Panc1 (cell line): ENCODE measurements around the gene SOD1. TPM values are rescaled to one million over a fixed set of nuclear protein-coding genes. Genes with fewer than 3 reads are reported as not detected.

Source experiments
- ATAC-seq: fragments of 200-7000 bp; cut with Tn5 transposase; 2 replicates; pipeline ENCODE4 v1.9.1; 2020; ENCODE audit warnings: mild to moderate bottlenecking, moderate library complexity
- BruUV-seq: library from RNA; stranded (reverse); fragments of 400-500 nt; replicated peaks from 2 replicates; lab custom pipeline; 2021; lab: Mats Ljungman, UMichigan
- CTCF ChIA-PET: fragments of 300-600 bp; sonication (Branson Sonifier 250); formaldehyde crosslinking; loops from one replicate; lab custom pipeline; 2022; ENCODE audit warnings: antibody characterized with exemption; lab: Charles Lee
- POLR2A ChIA-PET: fragments of 300-600 bp; sonication (Branson Sonifier 250); formaldehyde crosslinking; loops from one replicate; lab custom pipeline; 2022; ENCODE audit warnings: antibody characterized with exemption; lab: Charles Lee
- DNase-seq: peaks from one replicate; pipeline ENCODE4 v3.0.0-alpha.2; 2010; ENCODE audit warnings: low read depth, low spot score
- H3K27ac ChIP-seq: 2 replicates; pipeline ENCODE4 v1.5.1; 2011; ENCODE audit warnings: mild to moderate bottlenecking, low read length, inconsistent platforms
- H3K27me3 ChIP-seq: fragments of 200-500 bp; sonication (Bioruptor generic); 2 replicates; pipeline ENCODE4 v1.6.0; 2014; ENCODE audit warnings: low read length, inconsistent platforms; ENCODE audit not compliant: control insufficient read depth, insufficient read depth
- H3K36me3 ChIP-seq: fragments of 200-500 bp; sonication (Bioruptor generic); 2 replicates; pipeline ENCODE4 v1.5.1; 2014; ENCODE audit warnings: inconsistent platforms, mild to moderate bottlenecking, low read length, moderate library complexity; ENCODE audit not compliant: control insufficient read depth, insufficient read depth
- H3K4me1 ChIP-seq: 2 replicates; pipeline ENCODE4 v1.5.1; 2011; ENCODE audit warnings: inconsistent platforms, mild to moderate bottlenecking, low read length, moderate library complexity; ENCODE audit not compliant: control insufficient read depth, insufficient read depth
- H3K4me3 ChIP-seq, 2 experiments: 2 replicates each; pipeline ENCODE4 v1.5.1; 2011 to 2012; ENCODE audit warnings: low read depth in 2 of 2, low read length in 2 of 2, mild to moderate bottlenecking in 2 of 2, inconsistent platforms in 1 of 2, moderate library complexity in 1 of 2
- H3K9me3 ChIP-seq: fragments of 200-500 bp; sonication (Bioruptor generic); 2 replicates; pipeline ENCODE4 v1.5.1; 2014; ENCODE audit warnings: low read depth, mild to moderate bottlenecking, inconsistent platforms, low read length, moderate library complexity; ENCODE audit not compliant: control insufficient read depth, insufficient read depth
- POLR2AphosphoS5 ChIP-seq: IDR thresholded peaks from 2 replicates; pipeline ENCODE4 v1.6.1; 2012; ENCODE audit warnings: mild to moderate bottlenecking, low read depth, low read length, moderate library complexity
- REST ChIP-seq, 2 experiments: IDR thresholded peaks; 2 replicates each; pipeline ENCODE4 v1.6.1; 2011 to 2012; ENCODE audit warnings: low read depth in 2 of 2, control low read depth in 1 of 2, low read length in 1 of 2, mild to moderate bottlenecking in 1 of 2, moderate library complexity in 1 of 2; ENCODE audit not compliant: insufficient read depth in 1 of 2
- SIN3A ChIP-seq: IDR thresholded peaks from 2 replicates; pipeline ENCODE4 v1.6.1; 2012; ENCODE audit warnings: low read depth, mild to moderate bottlenecking, low read length, moderate library complexity, borderline replicate concordance; ENCODE audit not compliant: insufficient read depth
- TCF7L2 ChIP-seq: IDR thresholded peaks from 2 replicates; pipeline ENCODE4 v1.6.1; 2011; ENCODE audit warnings: mild to moderate bottlenecking, low read depth, low read length, inconsistent platforms
- in situ Hi-C: cut with HindIII; loops from 2 replicates; pipeline ENCODE4 v1.10.0; 2016; ENCODE audit warnings: low sequenced_read_pairs, low pct_unique_long_range_greater_than_20kb
- intact Hi-C: fragments of 100-400 bp; cut with micrococcal nuclease; formaldehyde crosslinking; loops from one replicate; pipeline ENCODE4 v1.10.0; 2022; ENCODE audit not compliant: unreplicated experiment
- total RNA-seq: library from RNA; stranded (reverse); gene quantifications from one replicate; pipeline ENCODE4 v1.2.1, GENCODE V29; 2021; ENCODE audit not compliant: unreplicated experiment
- TF ChIP-seq, protein P1 (sequence below): fragments of 450-650 bp; IDR thresholded peaks from 2 replicates; pipeline ENCODE4 v1.5.1; 2017; ENCODE audit warnings: mild to moderate bottlenecking

SOD1 gene
- total RNA-seq, 1 experiment from 2014 or later, result 221 TPM

- BruUV-seq, result no TSS peak
- ATAC-seq (no peak), DNase-seq (no peak)
- Histone ChIP-seq H3K36me3 (no peaks in the 10 kb centered on the region), H3K9me3 (no peaks in the 10 kb centered on the region), H3K27ac (no peak overlapping the region), H3K4me1 (peaks cover 16% of the 10 kb centered on the region), H3K27me3 (no peaks in the 10 kb centered on the region), H3K4me3 (no peak overlapping the region)
- no peak for TF ChIP-seq SIN3A
- TF ChIP-seq REST (IDR thresholded peaks at IDR 0.05; ENCODE audit: insufficient read depth in 1 of 2, low read depth in 2 of 2, low read length in 1 of 2), result no peak
- TF ChIP-seq POLR2AphosphoS5, result no peak
- TF ChIP-seq TCF7L2, result no peak
- TF ChIP-seq, protein P1, sequence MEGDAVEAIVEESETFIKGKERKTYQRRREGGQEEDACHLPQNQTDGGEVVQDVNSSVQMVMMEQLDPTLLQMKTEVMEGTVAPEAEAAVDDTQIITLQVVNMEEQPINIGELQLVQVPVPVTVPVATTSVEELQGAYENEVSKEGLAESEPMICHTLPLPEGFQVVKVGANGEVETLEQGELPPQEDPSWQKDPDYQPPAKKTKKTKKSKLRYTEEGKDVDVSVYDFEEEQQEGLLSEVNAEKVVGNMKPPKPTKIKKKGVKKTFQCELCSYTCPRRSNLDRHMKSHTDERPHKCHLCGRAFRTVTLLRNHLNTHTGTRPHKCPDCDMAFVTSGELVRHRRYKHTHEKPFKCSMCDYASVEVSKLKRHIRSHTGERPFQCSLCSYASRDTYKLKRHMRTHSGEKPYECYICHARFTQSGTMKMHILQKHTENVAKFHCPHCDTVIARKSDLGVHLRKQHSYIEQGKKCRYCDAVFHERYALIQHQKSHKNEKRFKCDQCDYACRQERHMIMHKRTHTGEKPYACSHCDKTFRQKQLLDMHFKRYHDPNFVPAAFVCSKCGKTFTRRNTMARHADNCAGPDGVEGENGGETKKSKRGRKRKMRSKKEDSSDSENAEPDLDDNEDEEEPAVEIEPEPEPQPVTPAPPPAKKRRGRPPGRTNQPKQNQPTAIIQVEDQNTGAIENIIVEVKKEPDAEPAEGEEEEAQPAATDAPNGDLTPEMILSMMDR, result no peak
- in situ Hi-C loops (no loop called here), intact Hi-C loops (no loop called here)
- ChIA-PET CTCF (no interaction called here), POLR2A (no interaction called here)
Measured at GRCh38 chr21:31711326-31711725, 51.8 kb downstream of the SOD1 start.

DNA sequence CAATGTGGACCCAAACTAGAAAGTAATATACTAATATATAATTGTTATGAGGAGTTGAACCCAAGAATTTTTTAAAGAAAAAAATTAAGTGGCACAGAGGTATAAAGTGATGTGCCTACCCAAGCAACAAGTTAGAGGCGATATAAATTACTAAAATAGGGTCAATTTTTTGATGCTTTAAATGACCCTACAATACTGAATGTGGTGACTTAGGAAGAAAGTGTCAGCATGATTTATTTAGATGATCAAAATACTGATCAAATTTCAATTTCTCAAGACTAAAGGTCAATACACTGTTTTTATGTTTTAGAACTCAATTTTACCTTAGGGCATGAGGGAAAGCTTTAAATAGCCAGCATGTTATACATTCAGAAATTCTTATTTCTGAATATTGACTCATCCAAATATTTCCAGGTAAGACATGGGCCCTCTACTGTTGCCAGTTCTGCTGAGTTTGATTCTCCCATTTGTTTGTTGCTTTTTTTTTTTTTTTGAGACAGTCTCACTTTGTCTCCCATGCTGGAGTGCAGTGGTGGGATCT lies 52.3 kb downstream of the SOD1 start:
- intact Hi-C loops (no loop called here), in situ Hi-C loops (no loop called here)
- POLR2A ChIA-PET, result no interaction called here
- CTCF ChIA-PET, result no interaction called here
- H3K27ac ChIP-seq, result no peak overlapping the region
- TF ChIP-seq TCF7L2, result no peak
- TF ChIP-seq, protein P1, result no peak
- no peak for TF ChIP-seq REST (IDR thresholded peaks at IDR 0.05; ENCODE audit: insufficient read depth in 1 of 2, low read depth in 2 of 2, low read length in 1 of 2)
- TF ChIP-seq SIN3A, result no peak
- no peak for TF ChIP-seq POLR2AphosphoS5
- H3K4me3 ChIP-seq, result no peak overlapping the region
- no peaks in the 10 kb centered on the region for H3K9me3 ChIP-seq
- ATAC-seq (no peak), DNase-seq (no peak)
- peaks cover 16% of the 10 kb centered on the region for H3K4me1 ChIP-seq
- H3K27me3 ChIP-seq, result no peaks in the 10 kb centered on the region
- no peaks in the 10 kb centered on the region for H3K36me3 ChIP-seq
- no TSS peak for BruUV-seq
